Measurements from ENCODE around the gene GPR35.
"Not testable (repeated sequence)": the region's sequence is repeated elsewhere in the genome, so short reads cannot be mapped to it uniquely, and the experiment has no call there.

Gene GPR35

DNA sequence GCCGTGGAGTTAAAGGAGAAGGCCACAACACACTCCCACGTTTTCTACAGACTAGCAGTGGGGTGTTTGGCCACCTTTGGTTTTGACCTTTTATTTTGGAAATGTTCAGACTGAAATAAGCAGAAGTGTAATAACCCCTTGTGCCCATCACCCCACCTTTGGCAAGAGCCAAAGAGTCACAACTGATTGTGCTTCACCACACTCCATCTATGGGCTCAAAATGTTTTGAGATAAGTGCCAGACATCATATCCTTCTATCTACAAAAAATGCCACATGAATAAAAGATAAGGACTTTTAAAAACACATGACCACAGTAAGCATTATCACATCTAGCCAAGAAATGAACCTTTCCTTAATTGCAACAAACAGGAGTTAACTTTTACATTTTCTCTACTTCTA is 9.9 kb upstream of the GPR35 start (continued):
- TF ChIP-seq, protein P1, sequence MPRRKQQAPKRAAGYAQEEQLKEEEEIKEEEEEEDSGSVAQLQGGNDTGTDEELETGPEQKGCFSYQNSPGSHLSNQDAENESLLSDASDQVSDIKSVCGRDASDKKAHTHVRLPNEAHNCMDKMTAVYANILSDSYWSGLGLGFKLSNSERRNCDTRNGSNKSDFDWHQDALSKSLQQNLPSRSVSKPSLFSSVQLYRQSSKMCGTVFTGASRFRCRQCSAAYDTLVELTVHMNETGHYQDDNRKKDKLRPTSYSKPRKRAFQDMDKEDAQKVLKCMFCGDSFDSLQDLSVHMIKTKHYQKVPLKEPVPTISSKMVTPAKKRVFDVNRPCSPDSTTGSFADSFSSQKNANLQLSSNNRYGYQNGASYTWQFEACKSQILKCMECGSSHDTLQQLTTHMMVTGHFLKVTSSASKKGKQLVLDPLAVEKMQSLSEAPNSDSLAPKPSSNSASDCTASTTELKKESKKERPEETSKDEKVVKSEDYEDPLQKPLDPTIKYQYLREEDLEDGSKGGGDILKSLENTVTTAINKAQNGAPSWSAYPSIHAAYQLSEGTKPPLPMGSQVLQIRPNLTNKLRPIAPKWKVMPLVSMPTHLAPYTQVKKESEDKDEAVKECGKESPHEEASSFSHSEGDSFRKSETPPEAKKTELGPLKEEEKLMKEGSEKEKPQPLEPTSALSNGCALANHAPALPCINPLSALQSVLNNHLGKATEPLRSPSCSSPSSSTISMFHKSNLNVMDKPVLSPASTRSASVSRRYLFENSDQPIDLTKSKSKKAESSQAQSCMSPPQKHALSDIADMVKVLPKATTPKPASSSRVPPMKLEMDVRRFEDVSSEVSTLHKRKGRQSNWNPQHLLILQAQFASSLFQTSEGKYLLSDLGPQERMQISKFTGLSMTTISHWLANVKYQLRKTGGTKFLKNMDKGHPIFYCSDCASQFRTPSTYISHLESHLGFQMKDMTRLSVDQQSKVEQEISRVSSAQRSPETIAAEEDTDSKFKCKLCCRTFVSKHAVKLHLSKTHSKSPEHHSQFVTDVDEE (CRISPR knock-in tag; IDR thresholded peaks at IDR 0.05) = no peak
- no peak for TF ChIP-seq TCF4 (CRISPR knock-in tag; IDR thresholded peaks at IDR 0.05; ENCODE audit: borderline replicate concordance)

DNA sequence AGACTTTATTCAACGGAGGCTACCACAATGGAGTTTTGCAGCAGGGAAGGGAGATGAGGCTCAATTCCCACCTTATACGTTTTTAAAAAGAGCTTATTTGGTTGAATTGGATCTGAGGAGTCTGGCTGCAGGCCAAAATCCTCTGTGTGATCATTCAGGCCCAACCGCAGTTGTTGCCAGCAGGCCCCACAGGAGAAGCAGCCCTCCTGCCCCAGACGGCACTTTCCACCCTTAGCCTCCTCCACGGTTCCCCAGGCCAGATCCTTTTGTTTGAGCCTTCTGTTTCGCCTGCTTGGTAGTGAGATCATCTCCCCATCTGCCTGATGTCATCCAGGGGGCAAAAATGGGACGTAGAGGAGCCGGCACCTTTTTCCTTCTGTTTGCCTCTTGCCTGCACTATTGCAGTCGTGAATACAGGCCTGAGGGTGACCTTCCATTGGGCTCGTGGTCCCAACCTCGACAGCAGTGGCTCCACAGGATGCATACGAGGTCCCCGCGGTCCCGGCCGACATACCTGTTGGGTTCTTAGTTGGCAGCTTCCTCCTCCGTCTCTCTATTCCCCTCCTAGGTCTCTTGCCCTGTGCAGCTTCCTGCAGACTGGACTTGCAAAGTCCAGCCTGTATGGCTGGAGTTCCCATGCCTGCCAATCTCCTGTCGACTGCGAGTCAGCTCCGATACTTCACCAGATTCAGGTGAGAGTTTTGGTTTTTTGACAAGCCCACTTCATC is 9.3 kb upstream of the GPR35 start:
- no peak for ATAC-seq
- peak; percentile 85 for TF ChIP-seq ZNF70 (CRISPR knock-in tag; IDR thresholded peaks at IDR 0.05)
- TF ChIP-seq ZFP3 (CRISPR knock-in tag; IDR thresholded peaks at IDR 0.05) = no peak

- ATAC-seq = not testable (repeated sequence)
These were observed 8.2 kb upstream of the GPR35 start for GRCh38 chr2:240616860-240617666.

- ATAC-seq = no peak
- TF ChIP-seq ZFP30 (CRISPR knock-in tag; IDR thresholded peaks at IDR 0.05) = no peak
- TF ChIP-seq TOX (CRISPR knock-in tag; IDR thresholded peaks at IDR 0.05; ENCODE audit: borderline replicate concordance) = no peak
- TF ChIP-seq, protein P1 (CRISPR knock-in tag; IDR thresholded peaks at IDR 0.05) = no peak
- TF ChIP-seq RARB (CRISPR knock-in tag; IDR thresholded peaks at IDR 0.05) = no peak
- no peak for TF ChIP-seq ARNTL (CRISPR knock-in tag; IDR thresholded peaks at IDR 0.05; ENCODE audit: borderline replicate concordance, low read depth)
- no peak for TF ChIP-seq SNAI2 (CRISPR knock-in tag; IDR thresholded peaks at IDR 0.05)
- no peak for TF ChIP-seq ESRRG (CRISPR knock-in tag; IDR thresholded peaks at IDR 0.05)
- TF ChIP-seq, protein P2, sequence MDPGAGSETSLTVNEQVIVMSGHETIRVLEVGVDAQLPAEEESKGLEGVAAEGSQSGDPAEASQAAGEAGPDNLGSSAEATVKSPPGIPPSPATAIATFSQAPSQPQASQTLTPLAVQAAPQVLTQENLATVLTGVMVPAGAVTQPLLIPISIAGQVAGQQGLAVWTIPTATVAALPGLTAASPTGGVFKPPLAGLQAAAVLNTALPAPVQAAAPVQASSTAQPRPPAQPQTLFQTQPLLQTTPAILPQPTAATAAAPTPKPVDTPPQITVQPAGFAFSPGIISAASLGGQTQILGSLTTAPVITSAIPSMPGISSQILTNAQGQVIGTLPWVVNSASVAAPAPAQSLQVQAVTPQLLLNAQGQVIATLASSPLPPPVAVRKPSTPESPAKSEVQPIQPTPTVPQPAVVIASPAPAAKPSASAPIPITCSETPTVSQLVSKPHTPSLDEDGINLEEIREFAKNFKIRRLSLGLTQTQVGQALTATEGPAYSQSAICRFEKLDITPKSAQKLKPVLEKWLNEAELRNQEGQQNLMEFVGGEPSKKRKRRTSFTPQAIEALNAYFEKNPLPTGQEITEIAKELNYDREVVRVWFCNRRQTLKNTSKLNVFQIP (CRISPR knock-in tag; IDR thresholded peaks at IDR 0.05; ENCODE audit: borderline replicate concordance, low read depth) = no peak
- no peak for TF ChIP-seq ZNF8 (CRISPR knock-in tag; IDR thresholded peaks at IDR 0.05)
- TF ChIP-seq ZNF565 (CRISPR knock-in tag; conservative IDR thresholded peaks at IDR 0.05; ENCODE audit: low read depth) = no peak
- TF ChIP-seq GLIS3 (CRISPR knock-in tag; IDR thresholded peaks at IDR 0.05) = no peak
These were observed 6.5 kb upstream of the GPR35 start for GRCh38 chr2:240618776-240619175.

GRCh38 chr2:240619506-240620148 is 5.7 kb upstream of the GPR35 start:
- no peak for TF ChIP-seq ARNTL (CRISPR knock-in tag; IDR thresholded peaks at IDR 0.05; ENCODE audit: borderline replicate concordance, low read depth)
- TF ChIP-seq, protein P2 (CRISPR knock-in tag; IDR thresholded peaks at IDR 0.05; ENCODE audit: borderline replicate concordance, low read depth) = no peak
- no peak for ATAC-seq
